ENCODE data around the gene TFDP2. TPM values are rescaled to one million over a fixed set of nuclear protein-coding genes. Genes with fewer than 3 reads are reported as not detected.

TFDP2 gene
- total and polyA plus RNA-seq, 4 donors, result 13.3 to 62.5 (median 27.8) TPM

DNA sequence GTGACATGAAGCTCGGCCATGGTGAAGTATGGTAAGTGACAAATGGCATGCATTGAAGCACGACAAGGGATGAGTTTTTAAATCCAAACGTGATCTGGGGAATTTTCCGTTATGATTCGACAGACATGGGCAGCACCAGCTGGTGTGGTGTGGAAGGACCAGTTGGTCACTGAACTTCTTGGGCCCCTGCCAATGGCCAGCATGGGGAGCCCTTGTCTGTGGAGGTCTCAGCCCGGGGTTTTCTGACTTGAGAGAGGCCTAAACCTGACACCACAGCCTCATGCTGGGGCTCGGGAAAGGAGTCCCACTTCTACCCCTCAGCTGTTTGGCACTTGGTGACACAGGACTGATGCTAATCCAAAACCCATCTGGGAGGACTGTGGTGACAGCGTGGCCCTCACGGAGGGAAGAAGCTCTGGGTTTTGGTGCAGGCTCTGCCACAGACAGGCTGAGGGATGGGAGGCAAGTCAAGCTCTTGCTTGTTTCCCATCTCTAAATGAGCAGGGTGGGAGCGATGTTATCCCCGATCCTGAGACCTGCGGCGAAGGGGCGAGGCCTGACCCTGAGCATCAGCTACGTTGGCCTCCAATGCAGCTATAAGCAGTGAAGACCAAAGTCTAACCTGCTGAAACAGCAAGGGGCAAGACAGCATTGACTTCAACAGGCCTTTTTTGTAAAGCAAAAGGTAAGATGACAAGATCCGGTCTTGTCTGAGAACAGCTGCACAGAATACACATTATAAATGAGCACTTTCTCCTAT, 203.4 kb downstream of the TFDP2 start:
- ATAC-seq (ENCODE audit: low FRiP score) (no peak), DNase-seq (peak in 1 of 2 donors; percentile 37)
- intact Hi-C loops (cut with DNase I), result no loop called here
- H3K4me1 ChIP-seq (ENCODE audit: control insufficient read depth in 1 of 2, insufficient read depth in 2 of 2, low read length in 2 of 2), result no peaks in the 10 kb centered on the region
- no peaks in the 10 kb centered on the region for H3K9me3 ChIP-seq (ENCODE audit: control insufficient read depth, low read length)
- no peaks in the 10 kb centered on the region for H3K27me3 ChIP-seq (ENCODE audit: control insufficient read depth in 1 of 2, insufficient read depth in 2 of 2, low read length in 1 of 2)
- WGBS, 2 donors, result 84 to 88% methylated on average over 16 of the region's 16 CpGs
- no peak overlapping the region for H3K4me3 ChIP-seq (ENCODE audit: low read length in 2 of 2)
- H3K27ac ChIP-seq (ENCODE audit: low read depth in 1 of 2, low read length in 2 of 2), result no peak overlapping the region
- no peaks in the 10 kb centered on the region for H3K36me3 ChIP-seq (ENCODE audit: control insufficient read depth in 1 of 2, insufficient read depth in 2 of 2, low read length in 1 of 2)

DNA sequence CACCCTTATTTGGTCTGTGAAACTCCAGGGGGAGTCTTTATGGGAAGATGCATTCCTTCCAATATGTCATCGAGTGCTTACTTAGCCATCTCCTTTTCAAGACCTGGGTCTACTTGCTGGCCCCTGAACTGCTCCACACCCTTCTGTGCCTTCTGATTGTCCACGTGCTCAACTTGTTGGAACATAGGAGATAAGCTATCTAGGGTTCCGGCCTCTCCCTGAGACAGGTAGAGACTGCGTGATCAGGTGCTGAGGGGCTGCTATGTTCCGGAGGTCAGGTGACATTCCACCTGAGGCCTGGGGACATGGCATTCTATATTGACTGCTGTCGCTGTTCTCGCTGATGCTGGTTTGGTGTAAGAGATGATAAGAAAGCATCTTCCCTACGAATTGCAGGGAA, 207.3 kb downstream of the TFDP2 start:
- H3K4me1 ChIP-seq (ENCODE audit: control insufficient read depth in 1 of 2, insufficient read depth in 2 of 2, low read length in 2 of 2), result no peaks in the 10 kb centered on the region
- no peaks in the 10 kb centered on the region for H3K9me3 ChIP-seq (ENCODE audit: control insufficient read depth, low read length)
- ATAC-seq (ENCODE audit: low FRiP score), result no peak
- intact Hi-C loops (cut with DNase I), result no loop called here
- no peaks in the 10 kb centered on the region for H3K36me3 ChIP-seq (ENCODE audit: control insufficient read depth in 1 of 2, insufficient read depth in 2 of 2, low read length in 1 of 2)
- 94 to 97% methylated on average over 8 of the region's 8 CpGs for WGBS, 2 donors
- H3K27ac ChIP-seq (ENCODE audit: low read depth in 1 of 2, low read length in 2 of 2), result no peak overlapping the region
- H3K27me3 ChIP-seq (ENCODE audit: control insufficient read depth in 1 of 2, insufficient read depth in 2 of 2, low read length in 1 of 2), result no peaks in the 10 kb centered on the region
- no peak overlapping the region for H3K4me3 ChIP-seq (ENCODE audit: low read length in 2 of 2)
- DNase-seq, result peak in 1 of 2 donors; percentile 17

DNA sequence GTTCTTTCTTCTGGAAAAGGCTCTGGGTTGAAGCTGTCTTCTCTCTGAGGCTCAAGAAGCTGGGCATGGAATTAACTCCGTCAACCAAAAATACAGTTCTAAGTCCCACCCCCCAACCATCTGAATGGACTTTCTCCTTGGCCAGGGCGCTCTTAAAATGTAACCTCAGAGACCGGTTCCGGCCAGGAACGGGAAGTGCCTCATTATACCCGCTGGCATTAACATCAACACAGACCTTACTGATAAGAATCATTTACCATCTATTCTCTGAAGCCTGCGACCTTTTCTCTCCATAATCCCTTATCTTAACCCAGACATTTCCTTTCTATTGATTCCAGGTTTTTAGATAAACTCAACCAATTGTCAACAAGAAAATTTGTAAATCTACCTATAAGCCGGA, 208.3 kb downstream of the TFDP2 start:
- ATAC-seq (ENCODE audit: low FRiP score), result peak; percentile 40
- no peaks in the 10 kb centered on the region for H3K27me3 ChIP-seq (ENCODE audit: control insufficient read depth in 1 of 2, insufficient read depth in 2 of 2, low read length in 1 of 2)
- WGBS, 2 donors, result 73 to 77% methylated on average over 8 of the region's 8 CpGs
- no peak overlapping the region for H3K27ac ChIP-seq (ENCODE audit: low read depth in 1 of 2, low read length in 2 of 2)
- no peaks in the 10 kb centered on the region for H3K9me3 ChIP-seq (ENCODE audit: control insufficient read depth, low read length)
- no peak overlapping the region for H3K4me3 ChIP-seq (ENCODE audit: low read length in 2 of 2)
- H3K4me1 ChIP-seq (ENCODE audit: control insufficient read depth in 1 of 2, insufficient read depth in 2 of 2, low read length in 2 of 2), result no peaks in the 10 kb centered on the region
- intact Hi-C loops (cut with DNase I), result no loop called here
- no peak for DNase-seq
- no peaks in the 10 kb centered on the region for H3K36me3 ChIP-seq (ENCODE audit: control insufficient read depth in 1 of 2, insufficient read depth in 2 of 2, low read length in 1 of 2)

DNA sequence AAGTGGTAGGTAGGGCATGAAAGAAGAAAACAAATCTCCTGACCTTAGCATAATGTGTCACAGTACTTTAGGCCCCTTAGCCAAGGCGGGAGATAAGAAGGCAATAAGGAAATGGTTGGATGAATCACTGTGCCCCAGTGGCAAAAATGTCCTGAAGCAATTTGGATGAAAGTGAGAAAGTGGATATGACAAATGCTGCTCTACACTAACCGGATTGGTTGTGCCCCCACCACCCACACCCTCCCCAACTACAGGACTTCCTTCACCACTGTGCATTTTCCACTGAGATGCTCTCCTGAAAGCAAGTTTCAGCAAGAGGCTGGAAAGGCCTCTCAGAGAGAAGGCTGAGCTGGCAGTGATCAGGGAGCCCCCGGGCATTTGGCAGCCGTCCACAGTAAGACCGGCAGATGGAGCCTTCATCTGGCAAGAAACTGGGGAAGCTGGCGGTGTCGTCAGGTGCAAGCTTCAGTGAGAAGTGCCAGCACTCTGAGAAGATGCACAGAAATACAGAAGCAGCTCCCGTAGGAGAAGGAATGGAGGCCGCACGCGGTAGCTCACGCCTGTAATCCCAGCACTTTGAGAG, 209.1 kb downstream of the TFDP2 start:
- H3K4me1 ChIP-seq (ENCODE audit: control insufficient read depth in 1 of 2, insufficient read depth in 2 of 2, low read length in 2 of 2), result no peaks in the 10 kb centered on the region
- no peaks in the 10 kb centered on the region for H3K27me3 ChIP-seq (ENCODE audit: control insufficient read depth in 1 of 2, insufficient read depth in 2 of 2, low read length in 1 of 2)
- intact Hi-C loops (cut with DNase I), result no loop called here
- H3K4me3 ChIP-seq (ENCODE audit: low read length in 2 of 2), result no peak overlapping the region
- no peaks in the 10 kb centered on the region for H3K36me3 ChIP-seq (ENCODE audit: control insufficient read depth in 1 of 2, insufficient read depth in 2 of 2, low read length in 1 of 2)
- no peak overlapping the region for H3K27ac ChIP-seq (ENCODE audit: low read depth in 1 of 2, low read length in 2 of 2)
- ATAC-seq (ENCODE audit: low FRiP score) (no peak), DNase-seq (peak in 1 of 2 donors; percentile 56)
- 50 to 51% methylated on average over 12 of the region's 12 CpGs for WGBS, 2 donors
- H3K9me3 ChIP-seq (ENCODE audit: control insufficient read depth, low read length), result no peaks in the 10 kb centered on the region

DNA sequence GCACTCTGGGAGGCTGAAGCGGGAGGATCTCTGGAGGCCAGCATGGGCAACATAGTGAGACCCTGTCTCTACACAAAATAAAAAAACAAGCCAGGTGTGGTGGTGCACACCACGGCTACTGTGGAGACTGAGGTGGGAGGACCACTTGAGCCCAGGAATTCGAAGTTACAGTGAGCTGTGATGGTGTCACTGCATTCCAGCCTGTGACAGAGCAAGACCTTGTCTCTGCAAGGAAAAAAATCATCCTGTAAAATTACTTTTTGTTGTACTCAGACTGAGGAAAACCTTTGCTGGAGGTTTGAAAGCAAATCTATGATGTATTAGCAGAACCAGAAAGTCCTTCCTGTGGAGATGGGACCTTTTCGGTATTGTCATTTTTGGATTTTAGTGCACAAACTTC, 209.6 kb downstream of the TFDP2 start:
- WGBS, 2 donors, result 85 to 89% methylated on average over 4 of the region's 4 CpGs
- no peaks in the 10 kb centered on the region for H3K27me3 ChIP-seq (ENCODE audit: control insufficient read depth in 1 of 2, insufficient read depth in 2 of 2, low read length in 1 of 2)
- DNase-seq (peak in 1 of 2 donors; percentile 10), ATAC-seq (ENCODE audit: low FRiP score) (peak; percentile 41)
- no peak overlapping the region for H3K4me3 ChIP-seq (ENCODE audit: low read length in 2 of 2)
- H3K27ac ChIP-seq (ENCODE audit: low read depth in 1 of 2, low read length in 2 of 2), result no peak overlapping the region
- H3K36me3 ChIP-seq (ENCODE audit: control insufficient read depth in 1 of 2, insufficient read depth in 2 of 2, low read length in 1 of 2), result no peaks in the 10 kb centered on the region
- no peaks in the 10 kb centered on the region for H3K4me1 ChIP-seq (ENCODE audit: control insufficient read depth in 1 of 2, insufficient read depth in 2 of 2, low read length in 2 of 2)
- intact Hi-C loops (cut with DNase I), result no loop called here
- H3K9me3 ChIP-seq (ENCODE audit: control insufficient read depth, low read length), result no peaks in the 10 kb centered on the region

DNA sequence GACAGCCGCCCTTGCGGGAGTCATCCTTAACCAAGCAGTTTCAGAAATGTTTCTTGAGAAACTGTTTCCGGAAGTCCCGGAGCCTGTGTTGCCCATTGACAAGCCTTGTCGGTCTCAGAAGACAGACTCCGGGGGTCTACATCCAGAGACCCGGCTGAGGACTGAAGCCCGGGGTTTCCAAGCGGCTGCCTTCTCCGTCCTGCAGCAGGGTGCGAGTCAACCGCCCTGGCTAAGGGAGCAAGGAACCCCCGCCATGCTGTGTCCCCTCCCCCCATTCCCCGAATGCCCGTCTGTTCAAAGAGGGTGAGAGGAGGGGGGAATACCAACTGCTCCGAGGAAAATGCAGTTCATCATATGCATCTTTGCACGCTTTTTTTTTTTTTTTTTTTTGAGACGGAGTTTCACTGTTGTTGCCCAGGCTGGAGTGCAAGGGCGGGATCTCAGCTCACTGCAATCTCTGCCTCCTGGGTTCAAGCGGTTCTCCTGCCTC, 211.3 kb downstream of the TFDP2 start:
- Histone ChIP-seq H3K27me3 (ENCODE audit: control insufficient read depth in 1 of 2, insufficient read depth in 2 of 2, low read length in 1 of 2) (no peaks in the 10 kb centered on the region), H3K9me3 (ENCODE audit: control insufficient read depth, low read length) (no peaks in the 10 kb centered on the region), H3K27ac (ENCODE audit: low read depth in 1 of 2, low read length in 2 of 2) (no peak overlapping the region), H3K36me3 (ENCODE audit: control insufficient read depth in 1 of 2, insufficient read depth in 2 of 2, low read length in 1 of 2) (no peaks in the 10 kb centered on the region), H3K4me3 (ENCODE audit: low read length in 2 of 2) (no peak overlapping the region), H3K4me1 (ENCODE audit: control insufficient read depth in 1 of 2, insufficient read depth in 2 of 2, low read length in 2 of 2) (no peaks in the 10 kb centered on the region)
- DNase-seq (peak in 1 of 2 donors; percentile 19), ATAC-seq (ENCODE audit: low FRiP score) (no peak)
- WGBS, 2 donors, result 88 to 89% methylated on average over 18 to 20 of the region's 20 CpGs
- intact Hi-C loops (cut with DNase I), result no loop called here

DNA sequence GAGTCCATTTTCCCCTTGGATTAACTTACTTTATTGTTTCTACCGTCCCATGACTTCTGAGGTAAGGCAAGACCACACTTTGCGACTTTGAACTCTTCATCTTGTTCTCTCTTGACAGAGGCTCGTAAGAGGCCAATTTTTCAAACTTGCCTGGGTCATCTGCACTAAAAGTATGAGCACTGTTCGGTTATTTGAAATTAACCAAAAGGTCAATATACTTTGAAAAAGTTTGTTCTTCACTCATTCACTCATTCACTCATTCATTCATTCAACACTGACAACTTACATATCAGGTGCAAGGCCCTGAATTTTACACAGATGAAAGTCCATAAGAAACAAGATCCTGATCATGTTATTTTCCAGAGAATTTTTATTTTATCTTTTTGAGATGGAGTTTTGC, 215.0 kb downstream of the TFDP2 start:
- ATAC-seq (ENCODE audit: low FRiP score) (no peak), DNase-seq (no peak)
- Histone ChIP-seq H3K9me3 (ENCODE audit: control insufficient read depth, low read length) (no peaks in the 10 kb centered on the region), H3K4me1 (ENCODE audit: control insufficient read depth in 1 of 2, insufficient read depth in 2 of 2, low read length in 2 of 2) (no peaks in the 10 kb centered on the region), H3K27me3 (ENCODE audit: control insufficient read depth in 1 of 2, insufficient read depth in 2 of 2, low read length in 1 of 2) (no peaks in the 10 kb centered on the region), H3K36me3 (ENCODE audit: control insufficient read depth in 1 of 2, insufficient read depth in 2 of 2, low read length in 1 of 2) (no peaks in the 10 kb centered on the region), H3K4me3 (ENCODE audit: low read length in 2 of 2) (no peak overlapping the region), H3K27ac (ENCODE audit: low read depth in 1 of 2, low read length in 2 of 2) (no peak overlapping the region)
- intact Hi-C loops (cut with DNase I), result no loop called here
- WGBS, 2 donors, result 87 to 88% methylated on average over 4 of the region's 4 CpGs

DNA sequence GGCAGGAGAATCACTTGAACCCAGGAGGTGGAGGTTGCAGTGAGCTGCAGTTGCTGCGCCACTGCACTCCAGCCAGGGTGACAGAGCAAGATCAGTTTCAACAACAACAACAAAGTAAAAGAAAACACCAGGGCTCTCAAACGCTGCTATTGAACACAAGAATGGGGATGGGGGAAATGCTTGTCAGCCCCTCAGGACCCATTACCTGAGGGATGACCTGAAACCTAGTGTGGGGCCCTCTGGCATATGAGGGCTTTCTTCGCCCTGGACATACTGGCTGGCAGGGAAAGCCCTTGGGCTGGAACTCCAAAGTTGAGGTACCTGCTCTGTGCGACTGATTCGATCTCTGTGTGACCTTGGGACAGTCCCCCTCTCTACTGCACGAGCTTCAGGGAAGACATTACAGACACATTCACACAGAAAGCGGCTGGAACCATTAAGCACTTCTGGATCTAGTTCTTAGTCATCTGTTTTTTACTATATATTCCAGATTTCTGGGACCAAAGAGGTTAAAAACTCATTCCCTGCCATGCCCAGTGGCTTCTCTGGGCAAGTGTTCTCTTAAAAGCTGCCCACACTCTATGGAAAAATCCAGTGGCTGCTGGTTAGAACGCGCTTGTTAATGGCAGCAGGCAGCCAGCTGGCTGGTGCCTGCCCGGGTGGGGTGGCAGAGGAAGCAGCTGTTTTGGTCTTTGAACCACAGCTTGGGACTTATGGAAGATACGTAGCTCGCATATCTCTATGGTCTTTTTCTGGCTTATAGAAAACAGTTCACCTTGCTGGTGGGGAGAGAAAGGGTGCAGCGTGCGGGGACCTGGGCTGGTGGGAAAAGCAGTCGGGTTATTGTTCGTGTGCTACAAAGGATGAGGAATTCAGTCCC, 215.7 kb downstream of the TFDP2 start:
- no peaks in the 10 kb centered on the region for H3K9me3 ChIP-seq (ENCODE audit: control insufficient read depth, low read length)
- WGBS, 2 donors, result 83 to 88% methylated on average over 16 of the region's 16 CpGs
- no peak for ATAC-seq (ENCODE audit: low FRiP score)

More for the DNA sequence above, 215.7 kb downstream of the TFDP2 start:
- Histone ChIP-seq H3K27me3 (ENCODE audit: control insufficient read depth in 1 of 2, insufficient read depth in 2 of 2, low read length in 1 of 2) (no peaks in the 10 kb centered on the region), H3K27ac (ENCODE audit: low read depth in 1 of 2, low read length in 2 of 2) (no peak overlapping the region), H3K4me1 (ENCODE audit: control insufficient read depth in 1 of 2, insufficient read depth in 2 of 2, low read length in 2 of 2) (no peaks in the 10 kb centered on the region), H3K4me3 (ENCODE audit: low read length in 2 of 2) (no peak overlapping the region), H3K36me3 (ENCODE audit: control insufficient read depth in 1 of 2, insufficient read depth in 2 of 2, low read length in 1 of 2) (peaks cover 0 to under 1% of the 10 kb centered on the region in 2 donors)
- peak in 1 of 2 donors; percentile 35 for DNase-seq
- intact Hi-C loops (cut with DNase I), result no loop called here

Data from aorta (tissue), 5 donors.